Astrocyte (in vitro differentiated cells and primary cell): Measurements from ENCODE around the gene POMGNT1.

Source experiments
- EZH2 ChIP-seq: IDR thresholded peaks from 2 replicates; pipeline ENCODE4 v1.6.1; 2012; ENCODE audit warnings: mild to moderate bottlenecking, low read length, inconsistent platforms; ENCODE audit not compliant: insufficient read depth
- TF ChIP-seq, protein P1 (sequence below): IDR thresholded peaks from 2 replicates; pipeline ENCODE4 v1.5.1; 2011; ENCODE audit warnings: low read depth, mild to moderate bottlenecking, inconsistent platforms, low read length, moderate library complexity; ENCODE audit not compliant: insufficient read depth

- TF ChIP-seq, protein P1, sequence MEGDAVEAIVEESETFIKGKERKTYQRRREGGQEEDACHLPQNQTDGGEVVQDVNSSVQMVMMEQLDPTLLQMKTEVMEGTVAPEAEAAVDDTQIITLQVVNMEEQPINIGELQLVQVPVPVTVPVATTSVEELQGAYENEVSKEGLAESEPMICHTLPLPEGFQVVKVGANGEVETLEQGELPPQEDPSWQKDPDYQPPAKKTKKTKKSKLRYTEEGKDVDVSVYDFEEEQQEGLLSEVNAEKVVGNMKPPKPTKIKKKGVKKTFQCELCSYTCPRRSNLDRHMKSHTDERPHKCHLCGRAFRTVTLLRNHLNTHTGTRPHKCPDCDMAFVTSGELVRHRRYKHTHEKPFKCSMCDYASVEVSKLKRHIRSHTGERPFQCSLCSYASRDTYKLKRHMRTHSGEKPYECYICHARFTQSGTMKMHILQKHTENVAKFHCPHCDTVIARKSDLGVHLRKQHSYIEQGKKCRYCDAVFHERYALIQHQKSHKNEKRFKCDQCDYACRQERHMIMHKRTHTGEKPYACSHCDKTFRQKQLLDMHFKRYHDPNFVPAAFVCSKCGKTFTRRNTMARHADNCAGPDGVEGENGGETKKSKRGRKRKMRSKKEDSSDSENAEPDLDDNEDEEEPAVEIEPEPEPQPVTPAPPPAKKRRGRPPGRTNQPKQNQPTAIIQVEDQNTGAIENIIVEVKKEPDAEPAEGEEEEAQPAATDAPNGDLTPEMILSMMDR, result no peak
- TF ChIP-seq EZH2, result no peak
Measured at GRCh38 chr1:46174448-46175231, 23.6 kb downstream of the POMGNT1 start, which contains the start of gene TSPAN1.
